Thoracic aorta (tissue), 2 donors: ENCODE measurements around the gene KLHL4. TPM values are rescaled to one million over a fixed set of nuclear protein-coding genes. Genes with fewer than 3 reads are reported as not detected.
"Not testable (repeated sequence)": the region's sequence is repeated elsewhere in the genome, so short reads cannot be mapped to it uniquely, and the experiment has no call there.

ENCODE experiments used
- ATAC-seq: fragments of 150-250 bp; one replicate; pipeline ENCODE4 v1.8.0; 2017; ENCODE audit warnings: low read depth; ENCODE audit not compliant: insufficient number of reproducible peaks, low FRiP score
- DNase-seq: peaks from one replicate; pipeline ENCODE4 v3.0.0-alpha.2; 2020; ENCODE audit warnings: low spot score
- H3K27ac ChIP-seq, 2 donors: fragments of 200-600 bp; sonication (generic); 1 replicate in 1 of 2; 2 replicates in 1 of 2; pipeline ENCODE4 v1.5.1; 2016; ENCODE audit warnings: mild to moderate bottlenecking in 2 of 2, moderate library complexity in 2 of 2
- H3K27me3 ChIP-seq: fragments of 200-600 bp; sonication (generic); replicated peaks from 2 replicates; pipeline ENCODE4 v1.6.0; 2016; ENCODE audit warnings: mild to moderate bottlenecking; ENCODE audit not compliant: insufficient read depth
- H3K36me3 ChIP-seq: fragments of 200-600 bp; sonication (generic); one replicate; pipeline ENCODE4 v1.5.1; 2016
- H3K4me1 ChIP-seq, 2 donors: fragments of 200-600 bp; sonication (generic); 1 replicate in 1 of 2; 2 replicates in 1 of 2; pipeline versions ENCODE4 v1.5.1 to v1.6.0; 2016; ENCODE audit warnings: low read depth in 2 of 2, mild to moderate bottlenecking in 1 of 2; ENCODE audit not compliant: control insufficient read depth in 1 of 2
- H3K4me3 ChIP-seq: fragments of 200-600 bp; sonication (generic); 2 replicates; pipeline ENCODE4 v1.5.1; 2016; ENCODE audit warnings: mild to moderate bottlenecking
- H3K9me3 ChIP-seq: fragments of 200-600 bp; sonication (generic); 2 replicates; pipeline ENCODE4 v1.5.1; 2016
- total RNA-seq, 2 donors: library from RNA; depleted of rRNA; stranded (reverse); fragments of >200 nt; gene quantifications; one replicate each; pipeline versions ENCODE4 v1.1.0 to v1.2.3, GENCODE V29; 2016
- TF ChIP-seq, protein P1 (sequence below): fragments of 200-600 bp; sonication (generic); IDR thresholded peaks from one replicate; pipeline ENCODE4 v1.5.1; 2019; ENCODE audit warnings: antibody characterized with exemption

Gene KLHL4
- total RNA-seq, 2 donors from 2014 or later, result 0.56 to 0.95 TPM

DNA sequence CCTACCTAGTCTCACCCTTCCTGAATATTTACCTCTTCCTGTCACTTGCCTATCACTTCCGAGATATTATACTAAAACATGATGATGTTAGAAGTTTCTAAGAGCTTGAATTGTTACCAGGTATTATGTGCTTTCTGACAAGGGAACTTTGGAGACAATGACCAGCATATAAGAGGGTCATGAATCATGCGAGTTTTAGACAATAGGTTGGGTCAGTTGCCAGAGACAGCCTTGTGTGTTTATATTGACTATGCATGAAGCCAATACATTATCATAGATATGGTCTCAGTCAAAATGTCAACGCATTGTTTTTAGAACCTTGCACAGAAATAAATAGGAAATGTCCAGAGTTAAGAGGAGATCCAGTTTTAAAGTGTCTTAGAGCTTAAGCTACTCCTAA lies 116.8 kb downstream of the KLHL4 start:
- TF ChIP-seq, protein P1, sequence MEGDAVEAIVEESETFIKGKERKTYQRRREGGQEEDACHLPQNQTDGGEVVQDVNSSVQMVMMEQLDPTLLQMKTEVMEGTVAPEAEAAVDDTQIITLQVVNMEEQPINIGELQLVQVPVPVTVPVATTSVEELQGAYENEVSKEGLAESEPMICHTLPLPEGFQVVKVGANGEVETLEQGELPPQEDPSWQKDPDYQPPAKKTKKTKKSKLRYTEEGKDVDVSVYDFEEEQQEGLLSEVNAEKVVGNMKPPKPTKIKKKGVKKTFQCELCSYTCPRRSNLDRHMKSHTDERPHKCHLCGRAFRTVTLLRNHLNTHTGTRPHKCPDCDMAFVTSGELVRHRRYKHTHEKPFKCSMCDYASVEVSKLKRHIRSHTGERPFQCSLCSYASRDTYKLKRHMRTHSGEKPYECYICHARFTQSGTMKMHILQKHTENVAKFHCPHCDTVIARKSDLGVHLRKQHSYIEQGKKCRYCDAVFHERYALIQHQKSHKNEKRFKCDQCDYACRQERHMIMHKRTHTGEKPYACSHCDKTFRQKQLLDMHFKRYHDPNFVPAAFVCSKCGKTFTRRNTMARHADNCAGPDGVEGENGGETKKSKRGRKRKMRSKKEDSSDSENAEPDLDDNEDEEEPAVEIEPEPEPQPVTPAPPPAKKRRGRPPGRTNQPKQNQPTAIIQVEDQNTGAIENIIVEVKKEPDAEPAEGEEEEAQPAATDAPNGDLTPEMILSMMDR, result no peak
- ATAC-seq (no peak), DNase-seq (no peak)
- Histone ChIP-seq H3K4me3 (no peak overlapping the region), H3K27me3 (no peaks in the 10 kb centered on the region), H3K9me3 (no peaks in the 10 kb centered on the region), H3K4me1 (no peaks in the 10 kb centered on the region), H3K27ac (no peak overlapping the region), H3K36me3 (no peaks in the 10 kb centered on the region)

DNA sequence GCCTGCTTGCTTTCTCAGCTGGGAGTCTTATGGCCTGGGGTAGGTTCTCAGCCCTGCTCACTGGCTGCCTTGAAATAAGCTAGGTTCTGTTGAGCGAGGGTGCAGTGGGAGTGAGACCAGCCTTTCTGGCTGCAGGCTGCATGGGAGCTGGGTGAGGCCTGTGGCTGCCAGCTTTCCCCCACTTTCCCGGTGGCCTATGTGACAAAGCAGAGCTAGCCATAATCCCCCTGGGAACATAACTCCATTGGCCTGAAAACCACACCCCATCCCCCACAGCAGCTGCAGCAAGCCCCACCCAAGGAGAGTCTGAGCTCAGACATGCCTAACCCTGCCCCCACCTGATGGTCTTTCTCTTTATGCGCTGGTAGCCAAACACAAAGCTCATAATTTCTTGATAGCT lies 118.9 kb downstream of the KLHL4 start:
- Histone ChIP-seq H3K27ac (no peak overlapping the region), H3K27me3 (no peaks in the 10 kb centered on the region), H3K9me3 (no peaks in the 10 kb centered on the region), H3K4me3 (no peak overlapping the region), H3K4me1 (no peaks in the 10 kb centered on the region), H3K36me3 (no peaks in the 10 kb centered on the region)
- TF ChIP-seq, protein P1, result no peak
- DNase-seq (no peak), ATAC-seq (no peak)

DNA sequence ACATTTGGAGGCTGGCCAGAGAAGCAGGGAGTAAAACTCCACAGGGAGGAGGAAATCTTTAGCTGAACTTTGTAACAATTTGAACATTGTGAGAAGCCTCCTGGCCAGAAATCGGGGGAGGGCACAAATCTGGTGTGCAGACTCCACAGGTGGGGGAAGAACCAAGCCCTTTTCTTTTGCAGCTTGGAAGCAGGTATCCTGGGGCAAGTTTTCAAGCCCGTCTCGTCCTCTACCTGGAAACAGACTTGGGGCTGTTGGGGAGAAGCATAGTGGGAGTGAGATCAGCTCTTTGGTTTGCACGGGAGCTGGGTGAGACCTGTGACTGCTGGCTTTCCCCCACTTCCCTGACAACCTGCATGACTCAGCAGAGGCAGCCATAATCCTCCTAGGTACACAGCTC lies 123.8 kb downstream of the KLHL4 start:
- H3K27ac ChIP-seq, H3K27me3 ChIP-seq, H3K4me3 ChIP-seq, H3K9me3 ChIP-seq, H3K36me3 ChIP-seq, H3K4me1 ChIP-seq, DNase-seq, ATAC-seq: not testable (repeated sequence)

DNA sequence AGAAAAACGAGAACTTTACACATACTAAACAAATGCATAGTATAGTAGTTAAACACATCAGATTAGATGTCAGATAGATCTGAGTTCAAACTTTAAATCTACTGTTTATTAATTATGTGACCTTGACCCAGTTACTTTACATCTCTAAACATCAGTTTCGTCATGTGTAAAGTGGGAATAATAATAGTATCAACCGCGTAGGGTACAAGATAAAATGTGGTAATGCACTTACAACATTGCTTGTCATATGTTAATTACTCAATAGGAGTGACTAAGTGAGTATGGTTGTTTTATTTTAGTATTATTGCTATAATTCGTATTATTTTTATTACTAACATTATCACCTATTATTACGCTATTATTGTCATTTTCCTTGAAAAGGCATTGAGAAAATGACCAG lies 144.2 kb downstream of the KLHL4 start:
- no peaks in the 10 kb centered on the region for H3K36me3 ChIP-seq
- H3K4me3 ChIP-seq, result no peak overlapping the region
- H3K4me1 ChIP-seq, result no peaks in the 10 kb centered on the region
- no peak overlapping the region for H3K27ac ChIP-seq
- H3K27me3 ChIP-seq, result no peaks in the 10 kb centered on the region
- TF ChIP-seq, protein P1, result no peak
- DNase-seq (no peak), ATAC-seq (no peak)
- H3K9me3 ChIP-seq, result no peaks in the 10 kb centered on the region

DNA sequence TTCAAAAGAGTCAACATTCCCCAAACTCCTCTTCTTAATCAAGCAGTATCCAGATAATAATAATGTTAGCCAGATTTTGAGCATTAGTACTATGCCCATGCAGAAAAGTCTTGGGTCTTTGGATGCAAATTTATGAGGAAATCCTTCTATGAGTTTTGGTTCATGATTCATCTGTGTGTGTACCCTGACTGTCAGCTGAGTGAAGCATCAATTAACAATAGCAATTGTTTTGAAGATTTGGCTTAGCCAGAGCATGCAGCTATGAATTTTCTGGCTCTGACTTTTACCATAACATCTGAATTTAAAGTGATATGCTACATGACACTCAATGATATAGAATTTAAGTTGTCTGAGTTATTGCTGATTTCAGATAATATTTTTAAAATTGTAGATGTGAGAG lies 145.8 kb downstream of the KLHL4 start:
- no peak overlapping the region for H3K4me3 ChIP-seq
- no peaks in the 10 kb centered on the region for H3K27me3 ChIP-seq
- H3K4me1 ChIP-seq, result no peaks in the 10 kb centered on the region
- DNase-seq (no peak), ATAC-seq (no peak)
- TF ChIP-seq, protein P1, result no peak
- H3K27ac ChIP-seq, result no peak overlapping the region
- H3K9me3 ChIP-seq, result no peaks in the 10 kb centered on the region
- H3K36me3 ChIP-seq, result no peaks in the 10 kb centered on the region

DNA sequence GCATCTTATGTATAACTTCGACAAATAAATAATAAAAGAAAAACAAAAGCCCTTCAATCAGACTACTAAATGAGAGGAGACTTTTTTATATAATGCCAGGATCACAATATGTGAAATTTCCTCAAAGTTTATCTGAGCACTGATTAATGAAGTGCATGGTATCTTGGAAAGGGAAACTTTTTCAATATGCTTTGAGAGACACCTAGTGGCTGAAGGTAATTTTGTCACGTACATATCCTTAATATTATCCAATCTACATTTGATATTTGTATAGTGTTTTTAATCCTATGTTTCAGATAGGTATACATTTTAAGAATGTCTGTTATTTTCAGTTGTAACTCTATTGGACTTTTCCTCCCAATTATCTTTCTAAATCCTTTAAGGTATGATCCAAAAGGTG lies 146.8 kb downstream of the KLHL4 start:
- no peaks in the 10 kb centered on the region for H3K27me3 ChIP-seq
- no peak overlapping the region for H3K27ac ChIP-seq
- H3K36me3 ChIP-seq, result no peaks in the 10 kb centered on the region
- TF ChIP-seq, protein P1, result peak; percentile 42
- DNase-seq, result no peak
- H3K4me3 ChIP-seq, result no peak overlapping the region
- H3K9me3 ChIP-seq, result no peaks in the 10 kb centered on the region
- no peaks in the 10 kb centered on the region for H3K4me1 ChIP-seq
- ATAC-seq, result no peak
